ENCODE results near the gene SFRP4. TPM values are rescaled to one million over a fixed set of nuclear protein-coding genes. Genes with fewer than 3 reads are reported as not detected.

The SFRP4 gene
- total and polyA plus RNA-seq, 4 donors: under 0.01 to 0.28 (median 0.19) TPM

DNA sequence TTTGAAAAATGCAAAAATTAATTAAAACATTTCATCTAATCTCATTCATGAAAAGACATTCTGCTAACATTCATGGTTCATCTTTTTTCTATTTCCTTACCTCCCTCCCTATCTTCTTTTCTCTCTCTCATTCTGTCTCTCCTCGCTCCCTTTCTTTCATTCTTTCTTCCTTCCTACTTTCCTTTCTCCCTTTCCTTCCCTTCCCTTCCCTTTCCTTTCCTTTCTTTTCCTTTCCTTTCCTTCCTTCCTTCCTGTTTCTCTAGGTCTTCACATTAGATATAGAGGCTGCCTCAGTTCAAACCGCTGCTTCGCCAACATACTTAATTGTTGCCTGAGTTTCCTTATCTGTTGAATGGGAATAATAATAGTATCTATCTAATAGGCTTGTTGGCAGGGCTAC is 21.9 kb downstream of the SFRP4 start:
- no peak overlapping the region for H3K9ac ChIP-seq (ENCODE audit: low read depth in 1 of 2, low read length in 2 of 2)
- no peak overlapping the region for H3K27ac ChIP-seq (ENCODE audit: low read depth in 1 of 2, low read length in 2 of 2)
- no peak for DNase-seq (ENCODE audit: low spot score)
- no peak overlapping the region for H3K4me3 ChIP-seq (ENCODE audit: low read depth in 1 of 3, low read length in 3 of 3)
- 77% methylated on average over 3 of the region's 3 CpGs for WGBS
- TF ChIP-seq HNF4G (IDR thresholded peaks at IDR 0.05) (no peak), YY1 (IDR thresholded peaks at IDR 0.05) (no peak), FOXA2 (IDR thresholded peaks at IDR 0.05) (no peak), GABPA (IDR thresholded peaks at IDR 0.05 in 1 of 2, conservative IDR thresholded peaks at IDR 0.05 in 1 of 2) (no peak), RXRA (IDR thresholded peaks at IDR 0.05) (no peak), SP1 (IDR thresholded peaks at IDR 0.05) (no peak), HNF4A (conservative IDR thresholded peaks at IDR 0.05) (no peak), RAD21 (IDR thresholded peaks at IDR 0.05) (no peak), TAF1 (conservative IDR thresholded peaks at IDR 0.05) (no peak), FOXA1 (IDR thresholded peaks at IDR 0.05) (no peak), EGR1 (IDR thresholded peaks at IDR 0.05; ENCODE audit: low read depth in 2 of 2) (no peak)
- TF ChIP-seq, protein P1, sequence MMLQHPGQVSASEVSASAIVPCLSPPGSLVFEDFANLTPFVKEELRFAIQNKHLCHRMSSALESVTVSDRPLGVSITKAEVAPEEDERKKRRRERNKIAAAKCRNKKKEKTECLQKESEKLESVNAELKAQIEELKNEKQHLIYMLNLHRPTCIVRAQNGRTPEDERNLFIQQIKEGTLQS (IDR thresholded peaks at IDR 0.05): no peak
- TF ChIP-seq, protein P2, sequence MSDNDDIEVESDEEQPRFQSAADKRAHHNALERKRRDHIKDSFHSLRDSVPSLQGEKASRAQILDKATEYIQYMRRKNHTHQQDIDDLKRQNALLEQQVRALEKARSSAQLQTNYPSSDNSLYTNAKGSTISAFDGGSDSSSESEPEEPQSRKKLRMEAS (IDR thresholded peaks at IDR 0.05): no peak
- TF ChIP-seq, protein P3, sequence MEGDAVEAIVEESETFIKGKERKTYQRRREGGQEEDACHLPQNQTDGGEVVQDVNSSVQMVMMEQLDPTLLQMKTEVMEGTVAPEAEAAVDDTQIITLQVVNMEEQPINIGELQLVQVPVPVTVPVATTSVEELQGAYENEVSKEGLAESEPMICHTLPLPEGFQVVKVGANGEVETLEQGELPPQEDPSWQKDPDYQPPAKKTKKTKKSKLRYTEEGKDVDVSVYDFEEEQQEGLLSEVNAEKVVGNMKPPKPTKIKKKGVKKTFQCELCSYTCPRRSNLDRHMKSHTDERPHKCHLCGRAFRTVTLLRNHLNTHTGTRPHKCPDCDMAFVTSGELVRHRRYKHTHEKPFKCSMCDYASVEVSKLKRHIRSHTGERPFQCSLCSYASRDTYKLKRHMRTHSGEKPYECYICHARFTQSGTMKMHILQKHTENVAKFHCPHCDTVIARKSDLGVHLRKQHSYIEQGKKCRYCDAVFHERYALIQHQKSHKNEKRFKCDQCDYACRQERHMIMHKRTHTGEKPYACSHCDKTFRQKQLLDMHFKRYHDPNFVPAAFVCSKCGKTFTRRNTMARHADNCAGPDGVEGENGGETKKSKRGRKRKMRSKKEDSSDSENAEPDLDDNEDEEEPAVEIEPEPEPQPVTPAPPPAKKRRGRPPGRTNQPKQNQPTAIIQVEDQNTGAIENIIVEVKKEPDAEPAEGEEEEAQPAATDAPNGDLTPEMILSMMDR (IDR thresholded peaks at IDR 0.05; ENCODE audit: low read depth, low read length, missing input control): no peak
- TF ChIP-seq, protein P4, sequence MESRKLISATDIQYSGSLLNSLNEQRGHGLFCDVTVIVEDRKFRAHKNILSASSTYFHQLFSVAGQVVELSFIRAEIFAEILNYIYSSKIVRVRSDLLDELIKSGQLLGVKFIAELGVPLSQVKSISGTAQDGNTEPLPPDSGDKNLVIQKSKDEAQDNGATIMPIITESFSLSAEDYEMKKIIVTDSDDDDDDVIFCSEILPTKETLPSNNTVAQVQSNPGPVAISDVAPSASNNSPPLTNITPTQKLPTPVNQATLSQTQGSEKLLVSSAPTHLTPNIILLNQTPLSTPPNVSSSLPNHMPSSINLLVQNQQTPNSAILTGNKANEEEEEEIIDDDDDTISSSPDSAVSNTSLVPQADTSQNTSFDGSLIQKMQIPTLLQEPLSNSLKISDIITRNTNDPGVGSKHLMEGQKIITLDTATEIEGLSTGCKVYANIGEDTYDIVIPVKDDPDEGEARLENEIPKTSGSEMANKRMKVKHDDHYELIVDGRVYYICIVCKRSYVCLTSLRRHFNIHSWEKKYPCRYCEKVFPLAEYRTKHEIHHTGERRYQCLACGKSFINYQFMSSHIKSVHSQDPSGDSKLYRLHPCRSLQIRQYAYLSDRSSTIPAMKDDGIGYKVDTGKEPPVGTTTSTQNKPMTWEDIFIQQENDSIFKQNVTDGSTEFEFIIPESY (IDR thresholded peaks at IDR 0.05): no peak
- TF ChIP-seq, protein P5, sequence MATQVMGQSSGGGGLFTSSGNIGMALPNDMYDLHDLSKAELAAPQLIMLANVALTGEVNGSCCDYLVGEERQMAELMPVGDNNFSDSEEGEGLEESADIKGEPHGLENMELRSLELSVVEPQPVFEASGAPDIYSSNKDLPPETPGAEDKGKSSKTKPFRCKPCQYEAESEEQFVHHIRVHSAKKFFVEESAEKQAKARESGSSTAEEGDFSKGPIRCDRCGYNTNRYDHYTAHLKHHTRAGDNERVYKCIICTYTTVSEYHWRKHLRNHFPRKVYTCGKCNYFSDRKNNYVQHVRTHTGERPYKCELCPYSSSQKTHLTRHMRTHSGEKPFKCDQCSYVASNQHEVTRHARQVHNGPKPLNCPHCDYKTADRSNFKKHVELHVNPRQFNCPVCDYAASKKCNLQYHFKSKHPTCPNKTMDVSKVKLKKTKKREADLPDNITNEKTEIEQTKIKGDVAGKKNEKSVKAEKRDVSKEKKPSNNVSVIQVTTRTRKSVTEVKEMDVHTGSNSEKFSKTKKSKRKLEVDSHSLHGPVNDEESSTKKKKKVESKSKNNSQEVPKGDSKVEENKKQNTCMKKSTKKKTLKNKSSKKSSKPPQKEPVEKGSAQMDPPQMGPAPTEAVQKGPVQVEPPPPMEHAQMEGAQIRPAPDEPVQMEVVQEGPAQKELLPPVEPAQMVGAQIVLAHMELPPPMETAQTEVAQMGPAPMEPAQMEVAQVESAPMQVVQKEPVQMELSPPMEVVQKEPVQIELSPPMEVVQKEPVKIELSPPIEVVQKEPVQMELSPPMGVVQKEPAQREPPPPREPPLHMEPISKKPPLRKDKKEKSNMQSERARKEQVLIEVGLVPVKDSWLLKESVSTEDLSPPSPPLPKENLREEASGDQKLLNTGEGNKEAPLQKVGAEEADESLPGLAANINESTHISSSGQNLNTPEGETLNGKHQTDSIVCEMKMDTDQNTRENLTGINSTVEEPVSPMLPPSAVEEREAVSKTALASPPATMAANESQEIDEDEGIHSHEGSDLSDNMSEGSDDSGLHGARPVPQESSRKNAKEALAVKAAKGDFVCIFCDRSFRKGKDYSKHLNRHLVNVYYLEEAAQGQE (IDR thresholded peaks at IDR 0.05): no peak
- no peaks in the 10 kb centered on the region for H3K4me1 ChIP-seq (ENCODE audit: control insufficient read depth in 4 of 4, insufficient read depth in 4 of 4, low read length in 3 of 4)
- H3K36me3 ChIP-seq (ENCODE audit: control insufficient read depth in 4 of 4, insufficient read depth in 3 of 4, low read depth in 1 of 4, low read length in 3 of 4): no peaks in the 10 kb centered on the region
- H3K27me3 ChIP-seq (ENCODE audit: control insufficient read depth in 4 of 4, insufficient read depth in 4 of 4, low read length in 3 of 4): peaks cover 0 to 4% (median 0%) of the 10 kb centered on the region in 4 donors
- no peaks in the 10 kb centered on the region for H3K9me3 ChIP-seq (ENCODE audit: control insufficient read depth in 4 of 4, low read length in 3 of 4)

DNA sequence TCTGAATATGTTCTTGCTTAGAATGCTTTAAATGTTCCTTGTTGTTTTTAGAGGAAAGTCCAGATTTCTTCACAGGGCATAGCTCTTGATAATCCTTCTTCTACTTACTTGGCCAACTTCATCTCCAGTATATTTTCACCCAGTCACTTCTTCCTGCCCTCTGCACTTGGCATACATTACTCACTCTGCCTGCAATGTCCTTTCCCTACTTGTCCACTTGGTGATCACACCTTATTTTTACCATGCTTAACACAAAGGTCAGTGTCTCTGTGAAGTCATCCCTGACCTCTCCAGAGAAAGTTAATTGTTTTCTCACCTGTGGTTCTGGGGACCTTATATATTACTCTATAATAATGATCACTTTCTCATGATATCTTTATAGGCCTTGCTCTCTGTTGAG is 23.3 kb downstream of the SFRP4 start:
- Histone ChIP-seq H3K9ac (ENCODE audit: low read depth in 1 of 2, low read length in 2 of 2) (no peak overlapping the region), H3K4me3 (ENCODE audit: low read depth in 1 of 3, low read length in 3 of 3) (no peak overlapping the region), H3K27ac (ENCODE audit: low read depth in 1 of 2, low read length in 2 of 2) (no peak overlapping the region), H3K9me3 (ENCODE audit: control insufficient read depth in 4 of 4, low read length in 3 of 4) (no peaks in the 10 kb centered on the region), H3K36me3 (ENCODE audit: control insufficient read depth in 4 of 4, insufficient read depth in 3 of 4, low read depth in 1 of 4, low read length in 3 of 4) (no peaks in the 10 kb centered on the region), H3K4me1 (ENCODE audit: control insufficient read depth in 4 of 4, insufficient read depth in 4 of 4, low read length in 3 of 4) (no peaks in the 10 kb centered on the region), H3K27me3 (ENCODE audit: control insufficient read depth in 4 of 4, insufficient read depth in 4 of 4, low read length in 3 of 4) (peaks cover 0 to 4% (median 0%) of the 10 kb centered on the region in 4 donors)
- no peak for DNase-seq (ENCODE audit: low spot score)
- TF ChIP-seq FOXA2 (IDR thresholded peaks at IDR 0.05) (no peak), EGR1 (IDR thresholded peaks at IDR 0.05; ENCODE audit: low read depth in 2 of 2) (no peak), FOXA1 (IDR thresholded peaks at IDR 0.05) (no peak), RAD21 (IDR thresholded peaks at IDR 0.05) (no peak), HNF4A (conservative IDR thresholded peaks at IDR 0.05) (no peak), TAF1 (conservative IDR thresholded peaks at IDR 0.05) (no peak), RXRA (IDR thresholded peaks at IDR 0.05) (no peak), HNF4G (IDR thresholded peaks at IDR 0.05) (no peak)
- TF ChIP-seq, protein P3 (IDR thresholded peaks at IDR 0.05; ENCODE audit: low read depth, low read length, missing input control): no peak
- TF ChIP-seq, protein P4 (IDR thresholded peaks at IDR 0.05): no peak

All from liver (tissue), 9 donors.